ENCODE data around the gene CNPY3. TPM values are rescaled to one million over a fixed set of nuclear protein-coding genes. Genes with fewer than 3 reads are reported as not detected.
A peak's percentile ranks its signal among the peaks of the same experiment; 100 is the strongest.

The CNPY3 gene
- polyA plus RNA-seq, 1 experiment: 39.2 TPM

DNA sequence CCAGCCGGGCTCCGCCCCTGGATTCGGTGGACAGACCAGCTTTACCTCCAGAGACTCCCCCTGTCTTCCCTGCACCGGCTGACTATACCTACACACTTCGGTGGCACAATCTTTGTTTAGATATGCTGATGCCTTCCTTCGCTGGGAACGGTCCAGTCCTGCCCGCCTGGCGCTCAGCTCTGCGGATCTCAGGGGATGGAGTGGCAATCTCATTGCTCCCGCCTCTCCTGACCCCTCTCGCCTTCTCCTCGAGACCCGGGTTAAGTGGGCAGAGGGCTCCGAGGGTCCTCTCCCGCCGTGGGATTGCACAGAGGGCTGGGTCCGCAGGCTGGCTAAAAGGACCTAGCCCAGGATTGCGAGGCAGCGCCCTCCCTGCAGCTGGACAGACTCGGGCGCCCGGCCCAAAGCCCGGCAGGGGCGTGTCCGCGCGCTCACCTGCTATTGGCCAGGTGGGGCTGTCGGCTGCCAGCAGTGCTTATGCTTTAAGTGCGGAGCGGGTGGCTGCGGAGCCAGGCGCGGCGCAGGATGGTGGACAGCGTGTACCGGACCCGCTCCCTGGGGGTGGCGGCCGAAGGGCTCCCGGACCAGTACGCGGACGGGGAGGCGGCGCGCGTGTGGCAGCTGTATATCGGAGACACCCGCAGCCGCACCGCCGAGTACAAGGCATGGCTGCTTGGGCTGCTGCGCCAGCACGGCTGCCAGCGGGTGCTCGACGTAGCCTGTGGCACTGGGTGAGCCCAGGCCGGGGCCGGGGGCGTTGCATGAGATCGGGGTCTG lies 31.2 kb downstream of the CNPY3 start, which contains the start of gene GNMT:
Gene GNMT (plus strand): TSS at position 512 of the 777 bp plus-strand sequence. CDS start 14 bp downstream, at position 526.
- POLR2A ChIA-PET: interaction anchor here (1.0 kb wide), 2 partner anchors 19 to 31 kb away, joined by 5 to 6 read pairs; partner anchors contain the start of genes CNPY3 and PEX6

GRCh38 chr6:42961020-42961470 lies 31.8 kb downstream of the CNPY3 start:
- CTCF ChIA-PET: interaction anchor here (0.8 kb wide), 1 partner anchor 36 kb away, joined by 3 read pairs; no protein-coding TSS in a partner anchor
- peak overlapping the region; percentile 50 for H3K4me3 ChIP-seq (ENCODE audit: low read depth, low read length)

More for the DNA sequence above, 31.2 kb downstream of the CNPY3 start, which contains the start of gene GNMT:
- Histone ChIP-seq H3K27ac (ENCODE audit: low read depth, low read length) (no peak within 1 kb of the TSS), H3K4me3 (ENCODE audit: low read depth, low read length) (peak within 1 kb of the TSS; percentile 50), H3K9me3 (ENCODE audit: control insufficient read depth, insufficient read depth, low read length) (no peaks in the 10 kb centered on the region; the same call in 1 of the 2 replicates), H3K27me3 (ENCODE audit: control insufficient read depth, insufficient read depth, low read length) (no peaks in the 10 kb centered on the region)
- CTCF ChIA-PET: interaction anchor here (0.8 kb wide), 1 partner anchor 35 kb away, joined by 3 read pairs; no protein-coding TSS in a partner anchor
- no peak for DNase-seq (ENCODE audit: low read depth, low spot score)
- no peak for TF ChIP-seq CTCF (IDR thresholded peaks at IDR 0.05; ENCODE audit: low read depth, low read length)

DNA sequence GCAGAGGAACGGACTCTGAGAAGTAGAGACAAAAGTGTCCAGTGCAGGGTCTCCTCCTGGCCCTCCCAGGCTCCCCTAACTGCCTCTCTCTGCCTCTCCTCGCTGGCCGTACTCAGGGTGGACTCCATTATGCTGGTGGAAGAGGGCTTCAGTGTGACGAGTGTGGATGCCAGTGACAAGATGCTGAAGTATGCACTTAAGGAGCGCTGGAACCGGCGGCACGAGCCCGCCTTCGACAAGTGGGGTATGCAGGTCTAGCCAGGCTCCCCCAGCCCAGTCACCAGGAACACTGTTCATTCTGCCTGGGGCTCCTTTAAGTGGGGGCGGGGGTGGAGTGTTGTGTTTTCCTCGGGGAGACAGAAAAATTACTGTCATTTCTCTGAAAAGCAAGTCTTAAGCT lies 32.8 kb downstream of the CNPY3 start:
- ChIA-PET POLR2A (no interaction called here), CTCF (no interaction called here)
- DNase-seq (ENCODE audit: low read depth, low spot score): no peak
- Histone ChIP-seq H3K9me3 (ENCODE audit: control insufficient read depth, insufficient read depth, low read length) (no peaks in the 10 kb centered on the region; the same call in 1 of the 2 replicates), H3K4me3 (ENCODE audit: low read depth, low read length) (no peak overlapping the region), H3K27me3 (ENCODE audit: control insufficient read depth, insufficient read depth, low read length) (no peaks in the 10 kb centered on the region), H3K27ac (ENCODE audit: low read depth, low read length) (no peak overlapping the region)
- TF ChIP-seq CTCF (IDR thresholded peaks at IDR 0.05; ENCODE audit: low read depth, low read length): no peak

More at GRCh38 chr6:42961020-42961470, 31.8 kb downstream of the CNPY3 start:
- Histone ChIP-seq H3K9me3 (ENCODE audit: control insufficient read depth, insufficient read depth, low read length) (no peaks in the 10 kb centered on the region; the same call in 1 of the 2 replicates), H3K27me3 (ENCODE audit: control insufficient read depth, insufficient read depth, low read length) (no peaks in the 10 kb centered on the region), H3K27ac (ENCODE audit: low read depth, low read length) (no peak overlapping the region)
- TF ChIP-seq CTCF (IDR thresholded peaks at IDR 0.05; ENCODE audit: low read depth, low read length): no peak
- POLR2A ChIA-PET: interaction anchor here (0.6 to 1.0 kb wide), 3 partner anchors 18 to 410 kb away, joined by 3 to 6 read pairs (median 5); partner anchors contain the start of genes CNPY3 and PEX6
- DNase-seq (ENCODE audit: low read depth, low spot score): no peak

GRCh38 chr6:42962502-42963178 lies 33.4 kb downstream of the CNPY3 start:
- DNase-seq (ENCODE audit: low read depth, low spot score): no peak
- ChIA-PET CTCF (interaction anchor here (0.8 kb wide), 1 partner anchor 17 kb away, joined by 3 read pairs; the partner anchor contains the start of gene PEX6), POLR2A (no interaction called here)
- H3K4me3 ChIP-seq (ENCODE audit: low read depth, low read length): no peak overlapping the region
- TF ChIP-seq CTCF (IDR thresholded peaks at IDR 0.05; ENCODE audit: low read depth, low read length): no peak
- H3K9me3 ChIP-seq (ENCODE audit: control insufficient read depth, insufficient read depth, low read length): no peaks in the 10 kb centered on the region; the same call in 1 of the 2 replicates
- H3K27ac ChIP-seq (ENCODE audit: low read depth, low read length): no peak overlapping the region
- H3K27me3 ChIP-seq (ENCODE audit: control insufficient read depth, insufficient read depth, low read length): no peaks in the 10 kb centered on the region

Measured in AG04450 (cell line).